ENCODE results near the gene ARID1A.

- no peak for TF ChIP-seq CTCF (IDR thresholded peaks at IDR 0.05; ENCODE audit: borderline replicate concordance, extremely low read depth, low read length, poor library complexity, severe bottlenecking)
- no peak for TF ChIP-seq EZH2 (IDR thresholded peaks at IDR 0.05; ENCODE audit: borderline replicate concordance, low read depth, low read length, severe bottlenecking)
Observed at GRCh38 chr1:26690157-26690556, 5.7 kb upstream of the ARID1A start.
